Measurements from ENCODE around the gene FAAP20.

DNA sequence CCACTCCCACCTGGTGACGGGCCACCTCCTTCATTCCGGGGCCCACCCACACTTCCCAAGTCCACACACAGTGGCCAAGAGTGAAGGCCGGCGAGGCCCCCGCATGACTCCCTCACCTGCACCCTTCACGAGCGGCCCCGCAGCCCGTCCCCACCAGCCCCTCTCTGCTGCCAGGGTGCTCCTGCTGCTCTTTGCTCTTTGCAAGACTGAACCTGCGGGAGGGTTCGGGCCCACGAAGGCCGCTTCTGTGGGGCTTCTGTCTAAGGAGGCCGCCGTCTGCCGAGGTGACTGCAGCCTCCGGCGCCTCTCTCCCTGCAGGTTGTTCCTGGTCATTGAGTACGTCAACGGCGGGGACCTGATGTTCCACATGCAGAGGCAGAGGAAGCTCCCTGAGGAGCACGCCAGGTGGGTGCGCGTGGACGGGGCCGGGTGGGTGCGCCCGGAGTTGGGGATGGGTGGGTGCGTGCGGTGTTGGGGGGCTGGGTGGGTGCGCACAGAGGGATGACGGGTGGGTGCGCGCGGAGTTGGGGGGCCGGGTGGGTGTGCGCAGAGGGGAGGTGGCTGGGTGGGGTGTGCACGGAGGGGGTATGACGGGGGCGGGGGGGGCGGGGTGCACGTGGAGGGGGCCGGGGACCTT, 25.3 kb downstream of the FAAP20 start:
- TF ChIP-seq CTCF (IDR thresholded peaks at IDR 0.05) (no peak), CREB1 (CRISPR knock-in tag; IDR thresholded peaks at IDR 0.05) (no peak), ZNF232 (CRISPR knock-in tag; IDR thresholded peaks at IDR 0.05) (no peak), MYBL2 (CRISPR knock-in tag; IDR thresholded peaks at IDR 0.05) (no peak), CREM (CRISPR knock-in tag; IDR thresholded peaks at IDR 0.05) (no peak), SP1 (CRISPR knock-in tag; conservative IDR thresholded peaks at IDR 0.05) (no peak), NFYB (CRISPR knock-in tag; conservative IDR thresholded peaks at IDR 0.05; ENCODE audit: low read depth) (no peak), NR3C1 (CRISPR knock-in tag; conservative IDR thresholded peaks at IDR 0.05; ENCODE audit: low read depth) (no peak), HMGA2 (CRISPR knock-in tag; IDR thresholded peaks at IDR 0.05) (no peak), ETV6 (CRISPR knock-in tag; IDR thresholded peaks at IDR 0.05) (no peak), ZNF121 (CRISPR knock-in tag; IDR thresholded peaks at IDR 0.05) (no peak)
- TF ChIP-seq, protein P1, sequence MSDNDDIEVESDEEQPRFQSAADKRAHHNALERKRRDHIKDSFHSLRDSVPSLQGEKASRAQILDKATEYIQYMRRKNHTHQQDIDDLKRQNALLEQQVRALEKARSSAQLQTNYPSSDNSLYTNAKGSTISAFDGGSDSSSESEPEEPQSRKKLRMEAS (CRISPR knock-in tag; IDR thresholded peaks at IDR 0.05): no peak

Measured in WTC11 (cell line).